Endothelial cell of coronary artery (primary cell): ENCODE results near the gene AQP4. TPM values are rescaled to one million over a fixed set of nuclear protein-coding genes. Genes with fewer than 3 reads are reported as not detected.

Experiments used
- total RNA-seq: library from RNA; depleted of rRNA; stranded (reverse); fragments of >200 nt; gene quantifications from 2 replicates; pipeline ENCODE4 v1.2.3, GENCODE V29; 2014

AQP4 gene
- not detected in 2 replicates for total RNA-seq

GRCh38 chr18:26865557-26865956 is at the start of gene AQP4:
TSS of gene AQP4 (minus strand) at chr18:26865707. CDS start at chr18:26865689, 18 bp downstream.

